Osteoblast (primary cell): ENCODE measurements around the gene NTRK3. TPM values are rescaled to one million over a fixed set of nuclear protein-coding genes. Genes with fewer than 3 reads are reported as not detected.

ENCODE experiments used
- DNase-seq: peaks from one replicate; pipeline ENCODE4 v3.0.0; 2011; ENCODE audit warnings: low spot score, mixed read lengths; ENCODE audit not compliant: insufficient read length; ENCODE audit errors: missing footprints
- H2AFZ ChIP-seq: 2 replicates; pipeline ENCODE4 v1.6.0; 2011; ENCODE audit warnings: mild to moderate bottlenecking, low read length
- H3K27ac ChIP-seq: 2 replicates; pipeline ENCODE4 v1.5.1; 2011; ENCODE audit warnings: mild to moderate bottlenecking, low read depth, low read length, moderate library complexity
- H3K27me3 ChIP-seq: 2 replicates; pipeline ENCODE4 v1.6.0; 2012; ENCODE audit warnings: mild to moderate bottlenecking, control low read depth, inconsistent platforms, low read length, moderate library complexity; ENCODE audit not compliant: insufficient read depth
- H3K36me3 ChIP-seq: 2 replicates; pipeline ENCODE4 v1.5.1; 2011; ENCODE audit warnings: mild to moderate bottlenecking, low read length, control low read depth, moderate library complexity; ENCODE audit not compliant: insufficient read depth
- H3K4me1 ChIP-seq: 2 replicates; pipeline ENCODE4 v1.5.1; 2011; ENCODE audit warnings: mild to moderate bottlenecking, low read length, control low read depth, moderate library complexity; ENCODE audit not compliant: insufficient read depth
- H3K4me2 ChIP-seq: 2 replicates; pipeline ENCODE4 v1.6.0; 2011; ENCODE audit warnings: mild to moderate bottlenecking, low read length; ENCODE audit not compliant: insufficient read depth
- H3K4me3 ChIP-seq: fragments of 200-600 bp; sonication (generic); 3 replicates; pipeline ENCODE4 v1.5.1; 2012; ENCODE audit warnings: mild to moderate bottlenecking, low read length, inconsistent platforms; ENCODE audit not compliant: insufficient read depth
- H3K79me2 ChIP-seq: 2 replicates; pipeline ENCODE4 v1.6.0; 2012; ENCODE audit warnings: mild to moderate bottlenecking, low read length, control low read depth, inconsistent platforms; ENCODE audit not compliant: insufficient read depth
- H3K9me3 ChIP-seq: 2 replicates; pipeline ENCODE4 v1.5.1; 2011; ENCODE audit warnings: low read depth, low read length, control low read depth
- H4K20me1 ChIP-seq: 2 replicates; pipeline ENCODE4 v1.6.0; 2012; ENCODE audit warnings: mild to moderate bottlenecking, low read length, control low read depth; ENCODE audit not compliant: insufficient read depth
- CTCF ChIP-seq: IDR thresholded peaks from 2 replicates; pipeline ENCODE4 v1.5.1; 2011; ENCODE audit warnings: mild to moderate bottlenecking, low read depth, low read length, moderate library complexity; ENCODE audit errors: extremely low read depth
- total RNA-seq: library from RNA; depleted of rRNA; stranded (reverse); fragments of >200 nt; gene quantifications from 2 replicates; pipeline ENCODE4 v1.2.3, GENCODE V29; 2012

Gene NTRK3
- total RNA-seq, 1 donor: 0.72 TPM

- Histone ChIP-seq H3K79me2 (no peaks in the 10 kb centered on the region), H3K9me3 (no peaks in the 10 kb centered on the region), H2AFZ (no peak overlapping the region), H4K20me1 (no peaks in the 10 kb centered on the region), H3K36me3 (no peaks in the 10 kb centered on the region), H3K4me2 (no peak overlapping the region), H3K27me3 (no peaks in the 10 kb centered on the region), H3K4me1 (no peaks in the 10 kb centered on the region), H3K27ac (no peak overlapping the region), H3K4me3 (no peak overlapping the region)
- no peak for TF ChIP-seq CTCF
- no peak for DNase-seq
Observed at GRCh38 chr15:87944050-87944449, 312.5 kb downstream of the NTRK3 start.

- Histone ChIP-seq H3K36me3 (no peaks in the 10 kb centered on the region), H3K79me2 (no peaks in the 10 kb centered on the region), H3K4me2 (no peak overlapping the region), H3K27me3 (no peaks in the 10 kb centered on the region), H3K27ac (no peak overlapping the region), H4K20me1 (no peaks in the 10 kb centered on the region), H3K9me3 (no peaks in the 10 kb centered on the region), H3K4me3 (no peak overlapping the region), H3K4me1 (no peaks in the 10 kb centered on the region), H2AFZ (no peak overlapping the region)
- TF ChIP-seq CTCF: no peak
- DNase-seq: no peak
Observed at GRCh38 chr15:87943626-87944025, 312.9 kb downstream of the NTRK3 start.

GRCh38 chr15:87942316-87942715 lies 314.2 kb downstream of the NTRK3 start:
- no peaks in the 10 kb centered on the region for H3K9me3 ChIP-seq
- no peak overlapping the region for H3K4me3 ChIP-seq
- no peak overlapping the region for H3K4me2 ChIP-seq
- no peak overlapping the region for H2AFZ ChIP-seq
- no peaks in the 10 kb centered on the region for H3K27me3 ChIP-seq
- no peaks in the 10 kb centered on the region for H3K36me3 ChIP-seq
- no peak for DNase-seq
- no peak for TF ChIP-seq CTCF
- no peak overlapping the region for H3K27ac ChIP-seq
- no peaks in the 10 kb centered on the region for H3K79me2 ChIP-seq
- H4K20me1 ChIP-seq: no peaks in the 10 kb centered on the region
- H3K4me1 ChIP-seq: no peaks in the 10 kb centered on the region

- H3K27ac ChIP-seq: no peak overlapping the region
- H2AFZ ChIP-seq: no peak overlapping the region
- no peaks in the 10 kb centered on the region for H3K27me3 ChIP-seq
- H3K79me2 ChIP-seq: no peaks in the 10 kb centered on the region
- no peak for TF ChIP-seq CTCF
- H3K9me3 ChIP-seq: no peaks in the 10 kb centered on the region
- no peaks in the 10 kb centered on the region for H4K20me1 ChIP-seq
- no peaks in the 10 kb centered on the region for H3K4me1 ChIP-seq
- no peak for DNase-seq
- no peak overlapping the region for H3K4me2 ChIP-seq
- no peaks in the 10 kb centered on the region for H3K36me3 ChIP-seq
- H3K4me3 ChIP-seq: no peak overlapping the region
Observed at GRCh38 chr15:87941606-87942005, 314.9 kb downstream of the NTRK3 start.
